HepG2 (cell line): Measurements from ENCODE around the gene NFATC2.

Experiments used
- CEBPB ChIP-seq: IDR thresholded peaks from 2 replicates; pipeline ENCODE4 v1.6.1; 2011; ENCODE audit warnings: low read depth, low read length, improper control_type of control experiment, borderline replicate concordance
- EP300 ChIP-seq, 3 experiments: sonication (generic) in 1 of 3; formaldehyde crosslinking in 1 of 3; IDR thresholded peaks; 2 replicates each; pipeline versions ENCODE4 v1.5.1 to v1.6.1; 2011 to 2020; ENCODE audit warnings: low read depth in 2 of 3, low read length in 2 of 3, borderline replicate concordance in 1 of 3, improper control_type of control experiment in 1 of 3, mild to moderate bottlenecking in 1 of 3, missing genetic modification reagents in 1 of 3, moderate library complexity in 1 of 3
- HOXA9 ChIP-seq: sonication (generic); formaldehyde crosslinking; IDR thresholded peaks from 2 replicates; pipeline ENCODE4 v1.8.1; 2022; ENCODE audit warnings: missing genetic modification reagents, mild to moderate bottlenecking, moderate library complexity, borderline replicate concordance
- ZNF777 ChIP-seq: sonication (generic); formaldehyde crosslinking; IDR thresholded peaks from 2 replicates; pipeline ENCODE4 v1.4.0; 2020; ENCODE audit warnings: missing genetic modification reagents
- TF ChIP-seq, protein P1 (sequence below): sonication (generic); formaldehyde crosslinking; IDR thresholded peaks from 2 replicates; pipeline ENCODE4 v1.5.0; 2020; ENCODE audit warnings: mild to moderate bottlenecking, missing genetic modification reagents, moderate library complexity

DNA sequence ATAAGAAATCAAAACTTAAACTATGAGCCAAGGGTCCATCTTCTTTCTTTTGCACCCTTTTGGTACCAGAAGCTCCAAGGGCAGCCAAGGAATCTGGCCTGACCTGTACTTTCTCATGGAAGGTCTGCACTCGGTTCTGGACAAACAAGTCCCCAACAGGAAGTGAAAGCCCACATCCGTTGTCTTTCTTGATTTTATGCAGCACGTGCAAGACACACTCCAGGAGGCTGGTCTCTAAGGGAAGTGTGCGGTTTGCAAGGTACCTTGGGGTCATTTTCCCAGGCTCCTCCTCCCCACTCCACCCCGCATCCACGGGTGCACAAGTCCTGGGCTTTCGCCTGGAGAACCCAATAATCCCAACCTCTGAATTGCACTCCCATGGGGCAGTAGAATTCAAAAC lies 101.9 kb downstream of the NFATC2 start:
- TF ChIP-seq EP300 (IDR thresholded peaks at IDR 0.05; ENCODE audit: low read depth in 2 of 2, low read length in 2 of 2) (no peak), EP300 (CRISPR knock-in tag; IDR thresholded peaks at IDR 0.05; ENCODE audit: borderline replicate concordance) (no peak), CEBPB (no peak), ZNF777 (CRISPR knock-in tag) (no peak), HOXA9 (no peak)
- TF ChIP-seq, protein P1, sequence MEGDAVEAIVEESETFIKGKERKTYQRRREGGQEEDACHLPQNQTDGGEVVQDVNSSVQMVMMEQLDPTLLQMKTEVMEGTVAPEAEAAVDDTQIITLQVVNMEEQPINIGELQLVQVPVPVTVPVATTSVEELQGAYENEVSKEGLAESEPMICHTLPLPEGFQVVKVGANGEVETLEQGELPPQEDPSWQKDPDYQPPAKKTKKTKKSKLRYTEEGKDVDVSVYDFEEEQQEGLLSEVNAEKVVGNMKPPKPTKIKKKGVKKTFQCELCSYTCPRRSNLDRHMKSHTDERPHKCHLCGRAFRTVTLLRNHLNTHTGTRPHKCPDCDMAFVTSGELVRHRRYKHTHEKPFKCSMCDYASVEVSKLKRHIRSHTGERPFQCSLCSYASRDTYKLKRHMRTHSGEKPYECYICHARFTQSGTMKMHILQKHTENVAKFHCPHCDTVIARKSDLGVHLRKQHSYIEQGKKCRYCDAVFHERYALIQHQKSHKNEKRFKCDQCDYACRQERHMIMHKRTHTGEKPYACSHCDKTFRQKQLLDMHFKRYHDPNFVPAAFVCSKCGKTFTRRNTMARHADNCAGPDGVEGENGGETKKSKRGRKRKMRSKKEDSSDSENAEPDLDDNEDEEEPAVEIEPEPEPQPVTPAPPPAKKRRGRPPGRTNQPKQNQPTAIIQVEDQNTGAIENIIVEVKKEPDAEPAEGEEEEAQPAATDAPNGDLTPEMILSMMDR (CRISPR knock-in tag), result no peak
